HEK293 (cell line): Measurements from ENCODE around the gene RSRC1.

Source experiments
- REST ChIP-seq: fragments of 450-650 bp; formaldehyde crosslinking; IDR thresholded peaks from 2 replicates; pipeline ENCODE4 v1.5.1; 2016; ENCODE audit warnings: missing biosample characterization, missing genetic modification characterization
- SALL2 ChIP-seq: fragments of 450-650 bp; formaldehyde crosslinking; IDR thresholded peaks from 2 replicates; pipeline ENCODE4 v1.5.0; 2017; ENCODE audit warnings: missing biosample characterization, mild to moderate bottlenecking, missing genetic modification characterization, borderline replicate concordance
- SCRT2 ChIP-seq: fragments of 450-650 bp; formaldehyde crosslinking; IDR thresholded peaks from 2 replicates; pipeline ENCODE4 v1.5.1; 2016; ENCODE audit warnings: missing biosample characterization, missing genetic modification characterization
- TSHZ1 ChIP-seq: fragments of 450-650 bp; formaldehyde crosslinking; IDR thresholded peaks from 2 replicates; pipeline ENCODE4 v1.5.1; 2016; ENCODE audit warnings: missing biosample characterization, missing genetic modification characterization, borderline replicate concordance
- ZNF16 ChIP-seq: fragments of 450-650 bp; formaldehyde crosslinking; IDR thresholded peaks from 2 replicates; pipeline ENCODE4 v1.5.1; 2016; ENCODE audit warnings: low read depth, missing biosample characterization, missing genetic modification characterization
- ZNF626 ChIP-seq: fragments of 450-650 bp; sonication (Bioruptor Pico); formaldehyde crosslinking; IDR thresholded peaks from 2 replicates; pipeline ENCODE4 v1.5.1; 2018; ENCODE audit warnings: missing biosample characterization, missing genetic modification characterization, inconsistent platforms
- TF ChIP-seq, protein P1 (sequence below): fragments of 450-650 bp; formaldehyde crosslinking; IDR thresholded peaks from 2 replicates; pipeline ENCODE4 v1.5.1; 2016; ENCODE audit warnings: missing biosample characterization, missing genetic modification characterization, low read depth
- TF ChIP-seq, protein P2 (sequence below): fragments of 450-650 bp; formaldehyde crosslinking; IDR thresholded peaks from 2 replicates; pipeline ENCODE4 v1.5.1; 2016; ENCODE audit warnings: missing biosample characterization, missing genetic modification characterization

DNA sequence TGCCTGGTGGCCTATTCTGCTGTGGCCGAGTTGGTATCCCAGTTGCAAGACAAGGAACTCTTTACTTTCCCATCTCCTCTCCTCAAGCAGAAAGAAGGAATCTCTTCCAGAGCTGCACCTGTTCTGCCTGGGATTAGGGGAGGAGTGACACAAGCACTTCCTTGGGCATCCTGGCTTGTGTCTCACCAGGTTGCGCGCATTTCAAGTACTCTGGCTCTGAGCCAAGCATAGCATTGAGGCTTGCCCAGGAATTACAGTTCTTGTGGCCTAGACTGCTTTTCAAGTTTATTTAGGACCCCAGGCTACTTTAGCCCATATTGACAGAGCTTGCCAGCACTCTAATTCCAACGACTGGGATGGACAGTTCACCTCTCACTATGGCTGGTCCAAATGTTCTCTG is 150.5 kb downstream of the RSRC1 start:
- TF ChIP-seq TSHZ1 (tag by site-specific recombination) (no peak), SALL2 (no peak), REST (tag by site-specific recombination) (no peak), ZNF16 (tag by site-specific recombination) (no peak), SCRT2 (tag by site-specific recombination) (no peak), ZNF626 (tag by site-specific recombination) (no peak)
- TF ChIP-seq, protein P1, sequence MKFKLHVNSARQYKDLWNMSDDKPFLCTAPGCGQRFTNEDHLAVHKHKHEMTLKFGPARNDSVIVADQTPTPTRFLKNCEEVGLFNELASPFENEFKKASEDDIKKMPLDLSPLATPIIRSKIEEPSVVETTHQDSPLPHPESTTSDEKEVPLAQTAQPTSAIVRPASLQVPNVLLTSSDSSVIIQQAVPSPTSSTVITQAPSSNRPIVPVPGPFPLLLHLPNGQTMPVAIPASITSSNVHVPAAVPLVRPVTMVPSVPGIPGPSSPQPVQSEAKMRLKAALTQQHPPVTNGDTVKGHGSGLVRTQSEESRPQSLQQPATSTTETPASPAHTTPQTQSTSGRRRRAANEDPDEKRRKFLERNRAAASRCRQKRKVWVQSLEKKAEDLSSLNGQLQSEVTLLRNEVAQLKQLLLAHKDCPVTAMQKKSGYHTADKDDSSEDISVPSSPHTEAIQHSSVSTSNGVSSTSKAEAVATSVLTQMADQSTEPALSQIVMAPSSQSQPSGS (tag by site-specific recombination) = no peak
- TF ChIP-seq, protein P2, sequence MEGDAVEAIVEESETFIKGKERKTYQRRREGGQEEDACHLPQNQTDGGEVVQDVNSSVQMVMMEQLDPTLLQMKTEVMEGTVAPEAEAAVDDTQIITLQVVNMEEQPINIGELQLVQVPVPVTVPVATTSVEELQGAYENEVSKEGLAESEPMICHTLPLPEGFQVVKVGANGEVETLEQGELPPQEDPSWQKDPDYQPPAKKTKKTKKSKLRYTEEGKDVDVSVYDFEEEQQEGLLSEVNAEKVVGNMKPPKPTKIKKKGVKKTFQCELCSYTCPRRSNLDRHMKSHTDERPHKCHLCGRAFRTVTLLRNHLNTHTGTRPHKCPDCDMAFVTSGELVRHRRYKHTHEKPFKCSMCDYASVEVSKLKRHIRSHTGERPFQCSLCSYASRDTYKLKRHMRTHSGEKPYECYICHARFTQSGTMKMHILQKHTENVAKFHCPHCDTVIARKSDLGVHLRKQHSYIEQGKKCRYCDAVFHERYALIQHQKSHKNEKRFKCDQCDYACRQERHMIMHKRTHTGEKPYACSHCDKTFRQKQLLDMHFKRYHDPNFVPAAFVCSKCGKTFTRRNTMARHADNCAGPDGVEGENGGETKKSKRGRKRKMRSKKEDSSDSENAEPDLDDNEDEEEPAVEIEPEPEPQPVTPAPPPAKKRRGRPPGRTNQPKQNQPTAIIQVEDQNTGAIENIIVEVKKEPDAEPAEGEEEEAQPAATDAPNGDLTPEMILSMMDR (tag by site-specific recombination) = no peak
